Loucy (cell line): ENCODE data around the gene COX10.

Experiments
- H2AFZ ChIP-seq: fragments of 200-600 bp; sonication (generic); 2 replicates; pipeline ENCODE4 v1.6.0; 2016; ENCODE audit warnings: antibody characterized with exemption, mild to moderate bottlenecking, low read length, moderate library complexity
- H3F3A ChIP-seq: fragments of 200-600 bp; 2 replicates; pipeline ENCODE4 v1.6.0; 2016; ENCODE audit warnings: antibody characterized with exemption, low read depth, mild to moderate bottlenecking
- H3K27me3 ChIP-seq: fragments of 200-600 bp; sonication (generic); 2 replicates; pipeline ENCODE4 v1.6.1; 2014; ENCODE audit warnings: low read length, mild to moderate bottlenecking; ENCODE audit not compliant: insufficient read depth, poor library complexity, severe bottlenecking
- H3K36me3 ChIP-seq: fragments of 200-600 bp; sonication (generic); 2 replicates; pipeline ENCODE4 v1.6.1; 2016; ENCODE audit warnings: low read length; ENCODE audit not compliant: insufficient read depth
- H3K4me1 ChIP-seq: fragments of 200-600 bp; sonication (generic); 2 replicates; pipeline ENCODE4 v1.5.1; 2014; ENCODE audit warnings: low read length, mild to moderate bottlenecking; ENCODE audit not compliant: insufficient read depth, poor library complexity, severe bottlenecking
- H3K4me2 ChIP-seq: fragments of 200-600 bp; sonication (generic); 2 replicates; pipeline ENCODE4 v1.6.0; 2014; ENCODE audit warnings: antibody characterized with exemption, low read length, low read depth, mild to moderate bottlenecking; ENCODE audit not compliant: poor library complexity, severe bottlenecking
- H3K4me3 ChIP-seq: fragments of 200-600 bp; sonication (generic); 2 replicates; pipeline ENCODE4 v1.5.1; 2014; ENCODE audit warnings: low read length, mild to moderate bottlenecking, mixed read lengths; ENCODE audit not compliant: poor library complexity, severe bottlenecking
- H3K79me2 ChIP-seq: fragments of 200-600 bp; sonication (generic); 2 replicates; pipeline ENCODE4 v1.6.1; 2014; ENCODE audit warnings: low read length; ENCODE audit not compliant: insufficient read depth
- H3K9ac ChIP-seq: fragments of 200-600 bp; sonication (generic); 2 replicates; pipeline ENCODE4 v1.6.0; 2014; ENCODE audit warnings: mild to moderate bottlenecking, low read depth, low read length, moderate library complexity; ENCODE audit not compliant: poor library complexity, severe bottlenecking
- H3K9me2 ChIP-seq: fragments of 200-600 bp; sonication (generic); replicated peaks from 2 replicates; pipeline ENCODE4 v1.6.1; 2016; ENCODE audit warnings: low read depth, low read length, mixed read lengths
- H3K9me3 ChIP-seq: fragments of 200-600 bp; sonication (generic); 2 replicates; pipeline ENCODE4 v1.6.1; 2014; ENCODE audit warnings: mild to moderate bottlenecking, antibody characterized with exemption, low read length, low read depth; ENCODE audit not compliant: insufficient read depth
- H4K20me1 ChIP-seq: fragments of 200-600 bp; sonication (generic); 2 replicates; pipeline ENCODE4 v1.6.0; 2014; ENCODE audit warnings: antibody characterized with exemption, low read length, mild to moderate bottlenecking; ENCODE audit not compliant: insufficient read depth, poor library complexity, severe bottlenecking
- CTCF ChIP-seq: fragments of 200-600 bp; sonication (generic); conservative IDR thresholded peaks from 2 replicates; pipeline ENCODE4 v1.5.1; 2014; ENCODE audit warnings: mild to moderate bottlenecking, antibody characterized with exemption, low read length
- EZH2phosphoT487 ChIP-seq: fragments of 200-600 bp; IDR thresholded peaks from 2 replicates; pipeline ENCODE4 v1.6.1; 2018; ENCODE audit warnings: antibody characterized with exemption, mild to moderate bottlenecking, moderate library complexity, borderline replicate concordance

COX10 gene

GRCh38 chr17:14197057-14197456 lies 127.8 kb downstream of the COX10 start:
- H3K79me2 ChIP-seq: no peaks in the 10 kb centered on the region
- no peaks in the 10 kb centered on the region for H3K36me3 ChIP-seq
- peaks cover 30% of the 10 kb centered on the region for H3K27me3 ChIP-seq
- H3K9ac ChIP-seq: no peak overlapping the region
- H3K4me2 ChIP-seq: no peak overlapping the region
- H3K9me3 ChIP-seq: no peaks in the 10 kb centered on the region
- H4K20me1 ChIP-seq: peaks cover 53% of the 10 kb centered on the region
- TF ChIP-seq EZH2phosphoT487 (no peak), CTCF (no peak)
- H3K4me3 ChIP-seq: no peak overlapping the region
- no peaks in the 10 kb centered on the region for H3K9me2 ChIP-seq
- H2AFZ ChIP-seq: no peak overlapping the region
- no peaks in the 10 kb centered on the region for H3F3A ChIP-seq
- no peaks in the 10 kb centered on the region for H3K4me1 ChIP-seq

- H3K4me1 ChIP-seq: no peaks in the 10 kb centered on the region
- H3K9me2 ChIP-seq: no peaks in the 10 kb centered on the region
- H2AFZ ChIP-seq: no peak overlapping the region
- peaks cover 33% of the 10 kb centered on the region for H3K27me3 ChIP-seq
- H4K20me1 ChIP-seq: peaks cover 57% of the 10 kb centered on the region
- H3F3A ChIP-seq: no peaks in the 10 kb centered on the region
- H3K9me3 ChIP-seq: no peaks in the 10 kb centered on the region
- H3K4me2 ChIP-seq: no peak overlapping the region
- no peaks in the 10 kb centered on the region for H3K36me3 ChIP-seq
- no peak for TF ChIP-seq EZH2phosphoT487
- no peak for TF ChIP-seq CTCF
- no peak overlapping the region for H3K4me3 ChIP-seq
- H3K9ac ChIP-seq: no peak overlapping the region
- H3K79me2 ChIP-seq: no peaks in the 10 kb centered on the region
Observed at GRCh38 chr17:14197586-14197985, 128.3 kb downstream of the COX10 start.

- H3K4me1 ChIP-seq: no peaks in the 10 kb centered on the region
- peaks cover 57% of the 10 kb centered on the region for H4K20me1 ChIP-seq
- H3K4me2 ChIP-seq: no peak overlapping the region
- H3F3A ChIP-seq: no peaks in the 10 kb centered on the region
- H3K9me3 ChIP-seq: no peaks in the 10 kb centered on the region
- TF ChIP-seq CTCF (no peak), EZH2phosphoT487 (no peak)
- no peak overlapping the region for H3K4me3 ChIP-seq
- H3K9me2 ChIP-seq: no peaks in the 10 kb centered on the region
- H3K36me3 ChIP-seq: no peaks in the 10 kb centered on the region
- no peaks in the 10 kb centered on the region for H3K79me2 ChIP-seq
- no peak overlapping the region for H2AFZ ChIP-seq
- H3K9ac ChIP-seq: no peak overlapping the region
- peaks cover 36% of the 10 kb centered on the region for H3K27me3 ChIP-seq
Observed at GRCh38 chr17:14198013-14198412, 128.7 kb downstream of the COX10 start.
